Stomach (tissue), 9 donors: ENCODE results near the gene ZMIZ2. TPM values are rescaled to one million over a fixed set of nuclear protein-coding genes. Genes with fewer than 3 reads are reported as not detected.

Experiments used
- DNase-seq, 2 donors: peaks; one replicate each; pipeline versions ENCODE4 v3.0.0 to v3.0.0-alpha.2; 2013 to 2019
- H3K27ac ChIP-seq, 5 donors: fragments of 200-600 bp in 4 of 5; sonication (generic) in 4 of 5; one replicate each; pipeline ENCODE4 v1.5.1; 2013 to 2019; ENCODE audit warnings: mild to moderate bottlenecking in 1 of 5, moderate library complexity in 1 of 5
- H3K27me3 ChIP-seq, 3 donors: fragments of 200-600 bp; sonication (generic); one replicate each; pipeline ENCODE4 v1.5.1; 2017 to 2019; ENCODE audit warnings: mixed run types in 1 of 3
- H3K36me3 ChIP-seq, 4 donors: fragments of 200-600 bp; sonication (generic); 1 replicate in 3 of 4; 2 replicates in 1 of 4; pipeline ENCODE4 v1.5.1; 2016 to 2019
- H3K4me1 ChIP-seq, 4 donors: fragments of 200-600 bp; sonication (generic); one replicate each; pipeline ENCODE4 v1.5.1; 2016 to 2019
- H3K4me3 ChIP-seq, 4 donors: fragments of 200-600 bp; sonication (generic) in 3 of 4; one replicate each; pipeline ENCODE4 v1.5.1; 2016 to 2019; ENCODE audit warnings: mild to moderate bottlenecking in 1 of 4
- H3K9me3 ChIP-seq, 4 donors: fragments of 200-600 bp; sonication (generic); one replicate each; pipeline ENCODE4 v1.5.1; 2016 to 2019
- CTCF ChIP-seq, 7 experiments: fragments of 450-650 bp in 4 of 7; fragments of 200-600 bp in 3 of 7; sonication (generic) in 3 of 7; IDR thresholded peaks; one replicate each; pipeline ENCODE4 v1.5.1; 2016 to 2019; ENCODE audit warnings: antibody characterized with exemption in 7 of 7, control low read depth in 2 of 7, mild to moderate bottlenecking in 1 of 7
- EP300 ChIP-seq: sonication (generic); formaldehyde crosslinking; IDR thresholded peaks from one replicate; pipeline ENCODE4 v1.6.1; 2017; ENCODE audit warnings: antibody characterized with exemption
- POLR2A ChIP-seq, 4 donors: fragments of 450-650 bp; IDR thresholded peaks; one replicate each; pipeline ENCODE4 v1.6.1; 2016; ENCODE audit warnings: antibody characterized with exemption in 4 of 4, control low read depth in 2 of 4, mild to moderate bottlenecking in 1 of 4, moderate library complexity in 1 of 4
- POLR2AphosphoS5 ChIP-seq, 3 donors: sonication (generic); formaldehyde crosslinking; IDR thresholded peaks; one replicate each; pipeline ENCODE4 v1.6.1; 2016; ENCODE audit warnings: antibody characterized with exemption in 3 of 3
- WGBS, 5 donors: extraction: QIAGEN DNeasy Blood & Tissue Kit in 3 of 5; methylation state at CpG; one replicate each; pipeline versions ENCODE4 v1.1.5 to v1.1.7; 2013 to 2018; 5-methylcytosine and 5-hydroxymethylcytosine counted together
- intact Hi-C: fragments of 100-400 bp; cut with DNase I; formaldehyde crosslinking; loops from one replicate; pipeline ENCODE4 v1.15.1; 2023; ENCODE audit warnings: low total_unique reads
- polyA plus RNA-seq, 3 donors: library from polyadenylated mRNA; stranded (reverse); fragments of 200-250 nt; gene quantifications; one replicate each; pipeline ENCODE4 v1.2.3, GENCODE V29; 2013
- total RNA-seq, 5 donors: library from RNA; depleted of rRNA; stranded (reverse); fragments of >200 nt; gene quantifications; one replicate each; pipeline versions ENCODE4 v1.1.0 to v1.2.3, GENCODE V29; 2014 to 2016
- donor health status: healthy with polysubstance abuse.
- donor health status: Bipolar disorder and iron deficiency.
- donor health status: healthy.

ZMIZ2 gene
- total and polyA plus RNA-seq, 8 donors, result 14.5 to 108 (median 29.5) TPM

- WGBS, 5 donors, result 85 to 93% (median 90%) methylated on average over 5 to 9 of the region's 9 CpGs
- no peaks in the 10 kb centered on the region for H3K27me3 ChIP-seq
- peaks cover 29 to 53% (median 38%) of the 10 kb centered on the region in 4 donors for H3K4me1 ChIP-seq
- no peak overlapping the region for H3K27ac ChIP-seq
- no peak for DNase-seq
- TF ChIP-seq EP300 (no peak), CTCF (IDR thresholded peaks at IDR 0.05) (no peak), POLR2A (IDR thresholded peaks at IDR 0.05) (no peak), POLR2AphosphoS5 (IDR thresholded peaks at IDR 0.05) (no peak)
- intact Hi-C loops, result no loop called here
- H3K9me3 ChIP-seq, result no peaks in the 10 kb centered on the region
- H3K4me3 ChIP-seq, result no peak overlapping the region
- peaks cover 63 to 79% (median 78%) of the 10 kb centered on the region in 4 donors for H3K36me3 ChIP-seq
Observed at GRCh38 chr7:44759246-44759645, 10.6 kb downstream of the ZMIZ2 start.

- H3K36me3 ChIP-seq, result peaks cover 71 to 88% (median 87%) of the 10 kb centered on the region in 4 donors
- 83 to 91% (median 88%) methylated on average over 11 to 18 of the region's 18 CpGs for WGBS, 5 donors
Observed at GRCh38 chr7:44760034-44760580, 11.5 kb downstream of the ZMIZ2 start.

GRCh38 chr7:44761207-44762161 lies 12.8 kb downstream of the ZMIZ2 start:
- intact Hi-C loops, result loop anchor here (10.0 kb wide), 1 partner anchor 157 kb away; the partner anchor contains the start of gene OGDH
- Histone ChIP-seq H3K9me3 (no peaks in the 10 kb centered on the region), H3K27me3 (no peaks in the 10 kb centered on the region), H3K36me3 (peaks cover 85 to 100% (median 98%) of the 10 kb centered on the region in 4 donors), H3K4me1 (peaks cover 10 to 41% (median 18%) of the 10 kb centered on the region in 4 donors), H3K4me3 (no peak overlapping the region), H3K27ac (peak overlapping the region; percentile 43 to 77 (median 56))
- TF ChIP-seq POLR2AphosphoS5 (IDR thresholded peaks at IDR 0.05) (peak in 1 of 3 donors; percentile 55), POLR2A (IDR thresholded peaks at IDR 0.05) (no peak)
- peak; percentile 84 to 89 for DNase-seq
- 60 to 91% (median 66%) methylated on average over 21 to 48 of the region's 48 CpGs for WGBS, 5 donors

More at GRCh38 chr7:44760034-44760580, 11.5 kb downstream of the ZMIZ2 start:
- Histone ChIP-seq H3K4me3 (no peak overlapping the region), H3K27me3 (no peaks in the 10 kb centered on the region), H3K27ac (no peak overlapping the region), H3K4me1 (peaks cover 23 to 50% (median 31%) of the 10 kb centered on the region in 4 donors), H3K9me3 (no peaks in the 10 kb centered on the region)
- TF ChIP-seq POLR2AphosphoS5 (IDR thresholded peaks at IDR 0.05), result no peak
- no peak for TF ChIP-seq POLR2A (IDR thresholded peaks at IDR 0.05)
- TF ChIP-seq EP300, result no peak
- no peak for TF ChIP-seq CTCF (IDR thresholded peaks at IDR 0.05)
- intact Hi-C loops, result loop anchor here (10.0 kb wide), 1 partner anchor 155 kb away; the partner anchor contains the start of gene OGDH
- DNase-seq, result no peak

GRCh38 chr7:44762300-44762699 lies 13.7 kb downstream of the ZMIZ2 start:
- intact Hi-C loops, result loop anchor here (10.0 kb wide), 1 partner anchor 157 kb away; the partner anchor contains the start of gene OGDH
- TF ChIP-seq CTCF (IDR thresholded peaks at IDR 0.05) (no peak), POLR2A (IDR thresholded peaks at IDR 0.05) (no peak), EP300 (no peak), POLR2AphosphoS5 (IDR thresholded peaks at IDR 0.05) (no peak)
- DNase-seq, result peak in 1 of 2 donors; percentile 9
- WGBS, 5 donors, result 68 to 80% (median 72%) methylated on average over 9 of the region's 9 CpGs
- peak overlapping the region in 1 of 5 donors; percentile 77 for H3K27ac ChIP-seq
- no peak overlapping the region for H3K4me3 ChIP-seq
- H3K27me3 ChIP-seq, result no peaks in the 10 kb centered on the region
- peaks cover 1 to 37% (median 13%) of the 10 kb centered on the region in 4 donors for H3K4me1 ChIP-seq
- peaks cover 88 to 100% (median 98%) of the 10 kb centered on the region in 4 donors for H3K36me3 ChIP-seq
- no peaks in the 10 kb centered on the region for H3K9me3 ChIP-seq
